HG02938 (cell line): ENCODE data around the gene RAB23.

Source experiments
- ATAC-seq: cut with Tn5 transposase; IDR thresholded peaks from one replicate; pipeline ENCODE4 v1.9.1; 2021; ENCODE audit warnings: mild to moderate bottlenecking, moderate library complexity; ENCODE audit not compliant: unreplicated experiment

Gene RAB23

DNA sequence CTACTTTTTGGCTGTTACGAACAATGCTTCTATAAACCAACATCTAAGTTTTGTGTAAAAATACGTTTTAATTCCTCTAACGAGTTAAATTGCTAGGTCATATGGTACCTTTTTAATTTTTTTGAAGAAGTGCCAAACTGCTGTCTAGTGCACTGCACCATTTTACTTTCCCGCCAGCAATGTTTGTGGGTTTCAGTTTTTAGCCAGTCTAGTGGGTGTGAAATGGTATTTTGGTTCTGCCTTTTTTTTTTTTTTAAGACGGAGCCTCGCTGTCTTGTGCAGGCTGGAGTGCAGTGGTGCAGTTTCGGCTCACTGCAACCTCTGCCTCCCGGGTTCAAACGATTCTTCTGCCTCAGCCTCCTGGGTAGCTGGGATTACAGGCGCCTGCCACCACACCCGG is 84.1 kb downstream of the RAB23 start:
- no peak for ATAC-seq

DNA sequence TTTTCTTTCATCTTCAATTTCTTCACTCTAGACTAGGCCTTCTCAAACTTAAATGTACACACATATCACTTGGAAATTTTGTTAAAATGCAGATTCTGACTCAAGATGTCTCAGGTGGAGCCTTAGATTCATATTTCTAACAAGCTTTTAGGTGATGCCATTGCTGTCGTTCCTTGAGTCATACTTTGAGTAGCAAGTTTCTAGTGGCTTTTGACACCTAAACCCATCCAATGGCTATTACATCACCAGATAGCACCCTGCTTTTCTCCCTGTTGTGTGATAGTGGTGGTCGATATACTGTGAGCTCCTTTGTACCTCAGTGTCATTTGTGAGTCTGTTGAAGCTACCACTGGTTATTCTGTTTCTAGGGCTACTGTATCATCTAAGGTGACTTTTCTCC is 84.8 kb downstream of the RAB23 start:
- no peak for ATAC-seq
